HepG2 (cell line): ENCODE measurements around the gene AKIRIN1. TPM values are rescaled to one million over a fixed set of nuclear protein-coding genes. Genes with fewer than 3 reads are reported as not detected.

Experiments
- FOXA3 ChIP-seq: IDR thresholded peaks from 2 replicates; pipeline ENCODE4 v1.6.1; 2016; ENCODE audit warnings: missing genetic modification reagents, missing compliant biosample characterization
- JUNB ChIP-seq: sonication (generic); formaldehyde crosslinking; IDR thresholded peaks from 2 replicates; pipeline ENCODE4 v1.8.0; 2022; ENCODE audit warnings: missing genetic modification reagents, mild to moderate bottlenecking, borderline replicate concordance
- NFKB2 ChIP-seq: sonication (generic); formaldehyde crosslinking; IDR thresholded peaks from 2 replicates; pipeline ENCODE4 v1.4.0; 2020; ENCODE audit warnings: missing genetic modification reagents, borderline replicate concordance
- PHF8 ChIP-seq: sonication (generic); formaldehyde crosslinking; IDR thresholded peaks from 2 replicates; pipeline ENCODE4 v1.5.0; 2020; ENCODE audit warnings: missing genetic modification reagents
- TBP ChIP-seq: sonication (generic); formaldehyde crosslinking; IDR thresholded peaks from 2 replicates; pipeline ENCODE4 v1.5.0; 2020; ENCODE audit warnings: missing genetic modification reagents
- TBX2 ChIP-seq: sonication (generic); formaldehyde crosslinking; IDR thresholded peaks from 2 replicates; pipeline ENCODE4 v1.5.0; 2020; ENCODE audit warnings: missing genetic modification reagents, mild to moderate bottlenecking, borderline replicate concordance
- ZNF10 ChIP-seq: sonication (generic); formaldehyde crosslinking; IDR thresholded peaks from 2 replicates; pipeline ENCODE4 v1.4.0; 2020; ENCODE audit warnings: mild to moderate bottlenecking, low read depth, missing genetic modification reagents, borderline replicate concordance
- ZNF17 ChIP-seq: sonication (generic); formaldehyde crosslinking; IDR thresholded peaks from 2 replicates; pipeline ENCODE4 v1.5.0; 2020; ENCODE audit warnings: mild to moderate bottlenecking, missing genetic modification reagents
- ZNF20 ChIP-seq: sonication (generic); formaldehyde crosslinking; IDR thresholded peaks from 2 replicates; pipeline ENCODE4 v1.4.0; 2020; ENCODE audit warnings: mild to moderate bottlenecking, moderate library complexity, missing genetic modification reagents
- ZNF501 ChIP-seq: sonication (generic); formaldehyde crosslinking; IDR thresholded peaks from 2 replicates; pipeline ENCODE4 v1.5.1; 2020; ENCODE audit warnings: mild to moderate bottlenecking, moderate library complexity, missing genetic modification reagents
- ZNF616 ChIP-seq: sonication (generic); formaldehyde crosslinking; IDR thresholded peaks from 2 replicates; pipeline ENCODE4 v1.5.0; 2020; ENCODE audit warnings: low read depth, mild to moderate bottlenecking, missing genetic modification reagents
- ZNF761 ChIP-seq: sonication (generic); formaldehyde crosslinking; conservative IDR thresholded peaks from 2 replicates; pipeline ENCODE4 v1.4.0; 2020; ENCODE audit warnings: mild to moderate bottlenecking, missing genetic modification reagents
- polyA plus RNA-seq, 8 experiments: library from polyadenylated mRNA; depleted of rRNA in 3 of 8; stranded (reverse) in 7 of 8; unstranded in 1 of 8; fragments of >200 nt; fragmentation: Illumina TruSeq in 4 of 8; extraction: Trizol in 4 of 8; gene quantifications; 2 replicates each; pipeline versions ENCODE4 v1.2.1 to v1.2.3, GENCODE V29; 2011 to 2016; ENCODE audit warnings: low read depth in 4 of 8, missing spikeins in 1 of 8, mixed read lengths in 1 of 8; ENCODE audit not compliant: insufficient read depth in 1 of 8
- total RNA-seq, 5 experiments: library from RNA; depleted of rRNA; stranded (reverse); fragments of >200 nt; fragmentation: Illumina TruSeq; extraction: Trizol; gene quantifications; 2 replicates each; pipeline ENCODE4 v1.2.3, GENCODE V29; 2016; ENCODE audit warnings: low read depth in 1 of 5
- TF ChIP-seq, protein P1 (sequence below): sonication (generic); formaldehyde crosslinking; IDR thresholded peaks from 2 replicates; pipeline ENCODE4 v1.4.0; 2020; ENCODE audit warnings: missing genetic modification reagents
- TF ChIP-seq, protein P2 (sequence below): sonication (generic); formaldehyde crosslinking; IDR thresholded peaks from 2 replicates; pipeline ENCODE4 v1.5.1; 2020; ENCODE audit warnings: missing genetic modification reagents, mild to moderate bottlenecking, borderline replicate concordance
- TF ChIP-seq, protein P3 (sequence below): sonication (generic); formaldehyde crosslinking; IDR thresholded peaks from 2 replicates; pipeline ENCODE4 v1.8.0; 2022; ENCODE audit warnings: mild to moderate bottlenecking, missing genetic modification reagents
- TF ChIP-seq, protein P4 (sequence below): sonication (generic); formaldehyde crosslinking; IDR thresholded peaks from 2 replicates; pipeline ENCODE4 v1.4.0; 2020; ENCODE audit warnings: mild to moderate bottlenecking, missing genetic modification reagents

AKIRIN1 gene
- total and polyA plus RNA-seq, 2 of the 13 experiments (the other 11 are each of a cell fraction or from before 2014, with no cell fraction given), result 123 to 157 TPM

DNA sequence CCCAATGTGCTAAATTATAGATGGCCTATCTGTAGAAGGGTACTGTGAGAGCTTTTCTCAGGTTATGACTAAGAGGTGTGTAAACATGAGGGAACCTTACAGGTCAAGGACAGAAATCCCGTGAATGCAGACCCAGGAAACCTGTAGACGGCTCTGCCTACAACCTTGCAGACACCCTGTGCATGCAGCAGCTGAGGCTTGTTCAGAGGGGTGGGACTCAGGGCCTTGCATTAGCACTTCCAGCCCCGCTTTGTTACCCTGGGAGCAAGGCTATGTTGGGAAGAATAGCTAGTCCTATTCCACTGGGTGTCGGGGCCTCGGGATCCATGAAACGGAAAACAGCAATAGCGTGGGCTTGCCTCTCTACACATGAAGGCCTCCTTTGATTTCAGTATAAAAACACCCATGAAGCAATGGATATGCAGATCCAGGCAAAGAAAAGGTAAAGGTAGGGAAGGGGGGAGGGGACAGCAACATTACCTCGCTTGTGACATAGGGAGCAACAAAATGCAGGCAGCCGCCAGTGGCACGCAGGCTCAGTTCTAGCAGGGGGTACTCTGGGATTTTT lies 25.6 kb downstream of the AKIRIN1 start (continued):
- TF ChIP-seq, protein P1, sequence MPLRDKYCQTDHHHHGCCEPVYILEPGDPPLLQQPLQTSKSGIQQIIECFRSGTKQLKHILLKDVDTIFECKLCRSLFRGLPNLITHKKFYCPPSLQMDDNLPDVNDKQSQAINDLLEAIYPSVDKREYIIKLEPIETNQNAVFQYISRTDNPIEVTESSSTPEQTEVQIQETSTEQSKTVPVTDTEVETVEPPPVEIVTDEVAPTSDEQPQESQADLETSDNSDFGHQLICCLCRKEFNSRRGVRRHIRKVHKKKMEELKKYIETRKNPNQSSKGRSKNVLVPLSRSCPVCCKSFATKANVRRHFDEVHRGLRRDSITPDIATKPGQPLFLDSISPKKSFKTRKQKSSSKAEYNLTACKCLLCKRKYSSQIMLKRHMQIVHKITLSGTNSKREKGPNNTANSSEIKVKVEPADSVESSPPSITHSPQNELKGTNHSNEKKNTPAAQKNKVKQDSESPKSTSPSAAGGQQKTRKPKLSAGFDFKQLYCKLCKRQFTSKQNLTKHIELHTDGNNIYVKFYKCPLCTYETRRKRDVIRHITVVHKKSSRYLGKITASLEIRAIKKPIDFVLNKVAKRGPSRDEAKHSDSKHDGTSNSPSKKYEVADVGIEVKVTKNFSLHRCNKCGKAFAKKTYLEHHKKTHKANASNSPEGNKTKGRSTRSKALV, result no peak
- TF ChIP-seq TBP (CRISPR knock-in tag) (no peak), NFKB2 (CRISPR knock-in tag) (no peak), FOXA3 (peak; percentile 95), ZNF20 (CRISPR knock-in tag) (no peak), ZNF10 (CRISPR knock-in tag) (no peak), PHF8 (peak; percentile 22; the same call in 1 of the 2 replicates), ZNF17 (no peak), ZNF616 (CRISPR knock-in tag) (no peak), ZNF761 (CRISPR knock-in tag) (no peak), ZNF501 (no peak), TBX2 (CRISPR knock-in tag) (peak; percentile 44; the same call in 1 of the 2 replicates), JUNB (CRISPR knock-in tag) (peak; percentile 77; the same call in 1 of the 2 replicates)
- TF ChIP-seq, protein P2, sequence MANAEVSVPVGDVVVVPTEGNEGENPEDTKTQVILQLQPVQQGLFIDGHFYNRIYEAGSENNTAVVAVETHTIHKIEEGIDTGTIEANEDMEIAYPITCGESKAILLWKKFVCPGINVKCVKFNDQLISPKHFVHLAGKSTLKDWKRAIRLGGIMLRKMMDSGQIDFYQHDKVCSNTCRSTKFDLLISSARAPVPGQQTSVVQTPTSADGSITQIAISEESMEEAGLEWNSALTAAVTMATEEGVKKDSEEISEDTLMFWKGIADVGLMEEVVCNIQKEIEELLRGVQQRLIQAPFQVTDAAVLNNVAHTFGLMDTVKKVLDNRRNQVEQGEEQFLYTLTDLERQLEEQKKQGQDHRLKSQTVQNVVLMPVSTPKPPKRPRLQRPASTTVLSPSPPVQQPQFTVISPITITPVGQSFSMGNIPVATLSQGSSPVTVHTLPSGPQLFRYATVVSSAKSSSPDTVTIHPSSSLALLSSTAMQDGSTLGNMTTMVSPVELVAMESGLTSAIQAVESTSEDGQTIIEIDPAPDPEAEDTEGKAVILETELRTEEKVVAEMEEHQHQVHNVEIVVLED (CRISPR knock-in tag), result no peak
- TF ChIP-seq, protein P3, sequence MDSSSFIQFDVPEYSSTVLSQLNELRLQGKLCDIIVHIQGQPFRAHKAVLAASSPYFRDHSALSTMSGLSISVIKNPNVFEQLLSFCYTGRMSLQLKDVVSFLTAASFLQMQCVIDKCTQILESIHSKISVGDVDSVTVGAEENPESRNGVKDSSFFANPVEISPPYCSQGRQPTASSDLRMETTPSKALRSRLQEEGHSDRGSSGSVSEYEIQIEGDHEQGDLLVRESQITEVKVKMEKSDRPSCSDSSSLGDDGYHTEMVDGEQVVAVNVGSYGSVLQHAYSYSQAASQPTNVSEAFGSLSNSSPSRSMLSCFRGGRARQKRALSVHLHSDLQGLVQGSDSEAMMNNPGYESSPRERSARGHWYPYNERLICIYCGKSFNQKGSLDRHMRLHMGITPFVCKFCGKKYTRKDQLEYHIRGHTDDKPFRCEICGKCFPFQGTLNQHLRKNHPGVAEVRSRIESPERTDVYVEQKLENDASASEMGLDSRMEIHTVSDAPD, result no peak
- TF ChIP-seq, protein P4, sequence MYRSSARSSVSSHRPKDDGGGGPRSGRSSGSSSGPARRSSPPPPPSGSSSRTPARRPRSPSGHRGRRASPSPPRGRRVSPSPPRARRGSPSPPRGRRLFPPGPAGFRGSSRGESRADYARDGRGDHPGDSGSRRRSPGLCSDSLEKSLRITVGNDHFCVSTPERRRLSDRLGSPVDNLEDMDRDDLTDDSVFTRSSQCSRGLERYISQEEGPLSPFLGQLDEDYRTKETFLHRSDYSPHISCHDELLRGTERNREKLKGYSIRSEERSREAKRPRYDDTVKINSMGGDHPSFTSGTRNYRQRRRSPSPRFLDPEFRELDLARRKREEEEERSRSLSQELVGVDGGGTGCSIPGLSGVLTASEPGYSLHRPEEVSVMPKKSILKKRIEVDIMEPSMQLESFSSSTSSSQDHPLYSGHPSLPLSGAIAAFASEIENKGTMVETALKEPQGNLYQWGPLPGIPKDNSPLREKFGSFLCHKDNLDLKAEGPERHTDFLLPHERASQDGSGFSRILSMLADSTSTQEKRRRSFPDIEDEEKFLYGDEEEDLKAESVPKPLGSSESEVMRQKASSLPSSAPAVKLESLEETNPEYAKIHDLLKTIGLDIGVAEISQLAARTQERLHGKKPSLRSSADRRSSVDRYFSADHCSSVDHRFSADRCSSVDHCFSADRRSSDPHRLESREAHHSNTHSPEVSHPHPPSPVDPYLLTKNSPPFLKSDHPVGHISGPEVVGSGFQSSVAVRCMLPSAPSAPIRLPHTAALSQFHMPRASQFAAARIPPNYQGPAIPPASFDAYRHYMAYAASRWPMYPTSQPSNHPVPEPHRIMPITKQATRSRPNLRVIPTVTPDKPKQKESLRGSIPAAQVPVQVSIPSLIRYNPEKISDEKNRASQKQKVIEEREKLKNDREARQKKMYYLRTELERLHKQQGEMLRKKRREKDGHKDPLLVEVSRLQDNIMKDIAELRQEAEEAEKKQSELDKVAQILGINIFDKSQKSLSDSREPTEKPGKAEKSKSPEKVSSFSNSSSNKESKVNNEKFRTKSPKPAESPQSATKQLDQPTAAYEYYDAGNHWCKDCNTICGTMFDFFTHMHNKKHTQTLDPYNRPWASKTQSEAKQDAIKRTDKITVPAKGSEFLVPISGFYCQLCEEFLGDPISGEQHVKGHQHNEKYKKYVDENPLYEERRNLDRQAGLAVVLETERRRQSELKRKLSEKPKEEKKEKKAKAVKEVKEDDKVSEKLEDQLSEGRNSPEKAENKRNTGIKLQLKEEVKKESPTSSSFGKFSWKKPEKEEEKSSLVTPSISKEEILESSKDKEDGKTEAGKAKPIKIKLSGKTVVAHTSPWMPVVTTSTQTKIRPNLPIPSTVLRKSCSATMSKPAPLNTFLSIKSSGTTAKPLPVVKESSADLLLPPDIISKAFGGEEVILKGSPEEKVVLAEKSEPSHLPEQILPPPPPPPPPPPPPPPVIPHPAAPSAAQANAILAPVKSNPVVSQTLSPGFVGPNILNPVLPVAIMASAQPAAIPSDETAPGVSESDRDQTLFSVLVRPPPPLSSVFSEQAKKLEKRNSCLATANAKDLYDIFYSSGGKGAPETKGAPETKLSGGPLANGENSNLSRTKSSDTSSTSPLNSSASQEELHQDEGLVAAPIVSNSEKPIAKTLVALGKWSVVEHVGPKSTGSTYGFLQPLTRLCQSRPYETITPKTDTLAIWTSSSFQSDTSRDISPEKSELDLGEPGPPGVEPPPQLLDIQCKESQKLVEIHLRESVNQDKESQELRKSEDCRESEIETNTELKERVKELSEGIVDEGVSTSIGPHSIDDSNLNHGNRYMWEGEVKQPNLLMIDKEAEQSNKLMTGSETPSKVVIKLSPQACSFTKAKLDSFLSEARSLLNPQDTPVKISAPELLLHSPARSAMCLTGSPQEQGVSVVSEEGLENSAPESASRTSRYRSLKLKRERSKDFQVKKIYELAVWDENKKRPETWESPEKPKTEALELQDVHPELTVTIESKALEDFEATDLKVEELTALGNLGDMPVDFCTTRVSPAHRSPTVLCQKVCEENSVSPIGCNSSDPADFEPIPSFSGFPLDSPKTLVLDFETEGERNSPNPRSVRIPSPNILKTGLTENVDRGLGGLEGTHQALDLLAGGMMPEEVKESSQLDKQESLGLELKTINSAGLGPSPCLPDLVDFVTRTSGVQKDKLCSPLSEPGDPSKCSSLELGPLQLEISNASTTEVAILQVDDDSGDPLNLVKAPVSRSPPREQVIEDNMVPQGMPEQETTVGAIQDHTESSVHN (CRISPR knock-in tag), result no peak
